K562 (cell line): ENCODE data around the gene POGLUT2. TPM values are rescaled to one million over a fixed set of nuclear protein-coding genes. Genes with fewer than 3 reads are reported as not detected.

Experiments
- EHMT2 ChIP-seq: fragments of 450-650 bp; IDR thresholded peaks from 2 replicates; pipeline ENCODE4 v1.6.1; 2018; ENCODE audit warnings: antibody characterized with exemption
- ELF2 ChIP-seq: fragments of 250-450 bp; sonication (Bioruptor Pico); IDR thresholded peaks from 2 replicates; pipeline ENCODE4 v1.5.0; 2021; ENCODE audit warnings: mild to moderate bottlenecking
- EP400 ChIP-seq: fragments of 450-650 bp; IDR thresholded peaks from 2 replicates; pipeline ENCODE4 v1.6.1; 2017; ENCODE audit warnings: antibody characterized with exemption, mild to moderate bottlenecking, moderate library complexity
- ETS2 ChIP-seq: IDR thresholded peaks from 2 replicates; pipeline ENCODE4 v1.6.1; 2016; ENCODE audit warnings: borderline replicate concordance, missing genetic modification characterization, mild to moderate bottlenecking, moderate library complexity, missing compliant biosample characterization; ENCODE audit not compliant: poor library complexity, severe bottlenecking
- FOXK2 ChIP-seq, 2 experiments: fragments of 450-650 bp; IDR thresholded peaks in 1 of 2; conservative IDR thresholded peaks in 1 of 2; 2 replicates each; pipeline ENCODE4 v1.6.1; 2016; ENCODE audit warnings: low read depth in 2 of 2, mild to moderate bottlenecking in 1 of 2
- FUS ChIP-seq: fragments of 200-400 bp; formaldehyde crosslinking; optimal IDR thresholded peaks from 2 replicates; pipeline ENCODE3; 2017; ENCODE audit warnings: low read depth, low read length
- HOMEZ ChIP-seq: fragments of 250-450 bp; sonication (Bioruptor Pico); IDR thresholded peaks from 2 replicates; pipeline ENCODE4 v1.4.0; 2020; ENCODE audit warnings: mild to moderate bottlenecking, moderate library complexity
- IFI16 ChIP-seq: fragments of 250-450 bp; sonication (Bioruptor Pico); IDR thresholded peaks from 2 replicates; pipeline ENCODE4 v2.1.2; 2022; ENCODE audit warnings: mild to moderate bottlenecking, inconsistent platforms
- MAFG ChIP-seq: fragments of 450-650 bp; conservative IDR thresholded peaks from 2 replicates; pipeline ENCODE4 v1.6.1; 2016; ENCODE audit warnings: missing genetic modification characterization, missing compliant biosample characterization
- TAF15 ChIP-seq: fragments of 200-400 bp; formaldehyde crosslinking; IDR thresholded peaks from 2 replicates; pipeline ENCODE4 v1.6.1; 2017; ENCODE audit warnings: mild to moderate bottlenecking, low read depth, low read length, moderate library complexity
- ZC3H4 ChIP-seq: sonication (generic); formaldehyde crosslinking; IDR thresholded peaks from 2 replicates; pipeline ENCODE4 v1.9.0; 2021; ENCODE audit warnings: missing genetic modification reagents, borderline replicate concordance
- ZNF124 ChIP-seq: sonication (generic); formaldehyde crosslinking; IDR thresholded peaks from 2 replicates; pipeline ENCODE4 v1.8.1; 2022; ENCODE audit warnings: missing genetic modification reagents
- ZNF431 ChIP-seq: sonication (generic); formaldehyde crosslinking; IDR thresholded peaks from 2 replicates; pipeline ENCODE4 v1.8.0; 2022; ENCODE audit warnings: mild to moderate bottlenecking, missing genetic modification reagents
- polyA plus RNA-seq, 8 experiments: library from polyadenylated mRNA; depleted of rRNA in 4 of 8; stranded (reverse) in 5 of 8; unstranded in 3 of 8; fragments of >200 nt; fragmentation: Nextera tagmentation in 2 of 8; fragmentation: Illumina TruSeq in 1 of 8; extraction: Ambion mirVana in 2 of 8; extraction: Trizol in 1 of 8; gene quantifications; 2 replicates each; pipeline versions ENCODE4 v1.2.1 to v1.2.3, GENCODE V29; 2011 to 2014; ENCODE audit warnings: inconsistent platforms in 1 of 8, missing spikeins in 1 of 8
- total RNA-seq, 7 experiments: library from RNA; depleted of rRNA in 6 of 7; stranded (reverse); fragments of >200 nt in 6 of 7; fragmentation: Illumina TruSeq in 2 of 7; extraction: Trizol in 2 of 7; gene quantifications; 2 replicates each; pipeline versions ENCODE4 v1.2.1 to v1.2.3, GENCODE V29; 2011 to 2021; ENCODE audit warnings: low replicate concordance in 1 of 7
- TF ChIP-seq, protein P1 (sequence below): fragments of 250-450 bp; sonication (Bioruptor Pico); IDR thresholded peaks from 2 replicates; pipeline ENCODE4 v1.8.0; 2021; ENCODE audit warnings: borderline replicate concordance, mild to moderate bottlenecking, moderate library complexity; ENCODE audit not compliant: poor library complexity, severe bottlenecking
- TF ChIP-seq, protein P2 (sequence below): fragments of 200-800 bp; sonication (Bioruptor generic); IDR thresholded peaks from 2 replicates; pipeline ENCODE4 v1.6.1; 2016; ENCODE audit warnings: missing genetic modification characterization, missing compliant biosample characterization
- TF ChIP-seq, protein P3 (sequence below), 2 experiments: fragments of 150-350 bp in 1 of 2; IDR thresholded peaks; 2 replicates each; pipeline ENCODE4 v1.6.1; 2012 to 2016; ENCODE audit warnings: low read depth in 2 of 2, low read length in 2 of 2, mild to moderate bottlenecking in 1 of 2, moderate library complexity in 1 of 2

The POGLUT2 gene
- total and polyA plus RNA-seq, 9 of the 15 experiments (the other 6 are each of a cell fraction or from before 2014, with no cell fraction given): 3.8 to 11.8 (median 10.8) TPM

GRCh38 chr13:102800145-102801041 is 1.6 kb upstream of the POGLUT2 start (continued):
- TF ChIP-seq HOMEZ (CRISPR knock-in tag) (no peak), TAF15 (no peak), ZC3H4 (CRISPR knock-in tag) (no peak), MAFG (tag) (no peak), ZNF431 (CRISPR knock-in tag) (peak; percentile 67; the same call in 1 of the 2 replicates), ZNF124 (CRISPR knock-in tag) (no peak), EP400 (peak; percentile 60), FOXK2 (conservative IDR thresholded peaks at IDR 0.05 in 1 of 2, IDR thresholded peaks at IDR 0.05 in 1 of 2; ENCODE audit: low read depth in 2 of 2) (no peak), ELF2 (CRISPR knock-in tag) (no peak), IFI16 (CRISPR knock-in tag) (no peak), EHMT2 (no peak), ETS2 (tag) (no peak), FUS (no peak)
- TF ChIP-seq, protein P1, sequence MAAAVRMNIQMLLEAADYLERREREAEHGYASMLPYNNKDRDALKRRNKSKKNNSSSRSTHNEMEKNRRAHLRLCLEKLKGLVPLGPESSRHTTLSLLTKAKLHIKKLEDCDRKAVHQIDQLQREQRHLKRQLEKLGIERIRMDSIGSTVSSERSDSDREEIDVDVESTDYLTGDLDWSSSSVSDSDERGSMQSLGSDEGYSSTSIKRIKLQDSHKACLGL (CRISPR knock-in tag): no peak
- TF ChIP-seq, protein P2, sequence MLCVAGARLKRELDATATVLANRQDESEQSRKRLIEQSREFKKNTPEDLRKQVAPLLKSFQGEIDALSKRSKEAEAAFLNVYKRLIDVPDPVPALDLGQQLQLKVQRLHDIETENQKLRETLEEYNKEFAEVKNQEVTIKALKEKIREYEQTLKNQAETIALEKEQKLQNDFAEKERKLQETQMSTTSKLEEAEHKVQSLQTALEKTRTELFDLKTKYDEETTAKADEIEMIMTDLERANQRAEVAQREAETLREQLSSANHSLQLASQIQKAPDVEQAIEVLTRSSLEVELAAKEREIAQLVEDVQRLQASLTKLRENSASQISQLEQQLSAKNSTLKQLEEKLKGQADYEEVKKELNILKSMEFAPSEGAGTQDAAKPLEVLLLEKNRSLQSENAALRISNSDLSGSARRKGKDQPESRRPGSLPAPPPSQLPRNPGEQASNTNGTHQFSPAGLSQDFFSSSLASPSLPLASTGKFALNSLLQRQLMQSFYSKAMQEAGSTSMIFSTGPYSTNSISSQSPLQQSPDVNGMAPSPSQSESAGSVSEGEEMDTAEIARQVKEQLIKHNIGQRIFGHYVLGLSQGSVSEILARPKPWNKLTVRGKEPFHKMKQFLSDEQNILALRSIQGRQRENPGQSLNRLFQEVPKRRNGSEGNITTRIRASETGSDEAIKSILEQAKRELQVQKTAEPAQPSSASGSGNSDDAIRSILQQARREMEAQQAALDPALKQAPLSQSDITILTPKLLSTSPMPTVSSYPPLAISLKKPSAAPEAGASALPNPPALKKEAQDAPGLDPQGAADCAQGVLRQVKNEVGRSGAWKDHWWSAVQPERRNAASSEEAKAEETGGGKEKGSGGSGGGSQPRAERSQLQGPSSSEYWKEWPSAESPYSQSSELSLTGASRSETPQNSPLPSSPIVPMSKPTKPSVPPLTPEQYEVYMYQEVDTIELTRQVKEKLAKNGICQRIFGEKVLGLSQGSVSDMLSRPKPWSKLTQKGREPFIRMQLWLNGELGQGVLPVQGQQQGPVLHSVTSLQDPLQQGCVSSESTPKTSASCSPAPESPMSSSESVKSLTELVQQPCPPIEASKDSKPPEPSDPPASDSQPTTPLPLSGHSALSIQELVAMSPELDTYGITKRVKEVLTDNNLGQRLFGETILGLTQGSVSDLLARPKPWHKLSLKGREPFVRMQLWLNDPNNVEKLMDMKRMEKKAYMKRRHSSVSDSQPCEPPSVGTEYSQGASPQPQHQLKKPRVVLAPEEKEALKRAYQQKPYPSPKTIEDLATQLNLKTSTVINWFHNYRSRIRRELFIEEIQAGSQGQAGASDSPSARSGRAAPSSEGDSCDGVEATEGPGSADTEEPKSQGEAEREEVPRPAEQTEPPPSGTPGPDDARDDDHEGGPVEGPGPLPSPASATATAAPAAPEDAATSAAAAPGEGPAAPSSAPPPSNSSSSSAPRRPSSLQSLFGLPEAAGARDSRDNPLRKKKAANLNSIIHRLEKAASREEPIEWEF (CRISPR knock-in tag): no peak
- TF ChIP-seq, protein P3, sequence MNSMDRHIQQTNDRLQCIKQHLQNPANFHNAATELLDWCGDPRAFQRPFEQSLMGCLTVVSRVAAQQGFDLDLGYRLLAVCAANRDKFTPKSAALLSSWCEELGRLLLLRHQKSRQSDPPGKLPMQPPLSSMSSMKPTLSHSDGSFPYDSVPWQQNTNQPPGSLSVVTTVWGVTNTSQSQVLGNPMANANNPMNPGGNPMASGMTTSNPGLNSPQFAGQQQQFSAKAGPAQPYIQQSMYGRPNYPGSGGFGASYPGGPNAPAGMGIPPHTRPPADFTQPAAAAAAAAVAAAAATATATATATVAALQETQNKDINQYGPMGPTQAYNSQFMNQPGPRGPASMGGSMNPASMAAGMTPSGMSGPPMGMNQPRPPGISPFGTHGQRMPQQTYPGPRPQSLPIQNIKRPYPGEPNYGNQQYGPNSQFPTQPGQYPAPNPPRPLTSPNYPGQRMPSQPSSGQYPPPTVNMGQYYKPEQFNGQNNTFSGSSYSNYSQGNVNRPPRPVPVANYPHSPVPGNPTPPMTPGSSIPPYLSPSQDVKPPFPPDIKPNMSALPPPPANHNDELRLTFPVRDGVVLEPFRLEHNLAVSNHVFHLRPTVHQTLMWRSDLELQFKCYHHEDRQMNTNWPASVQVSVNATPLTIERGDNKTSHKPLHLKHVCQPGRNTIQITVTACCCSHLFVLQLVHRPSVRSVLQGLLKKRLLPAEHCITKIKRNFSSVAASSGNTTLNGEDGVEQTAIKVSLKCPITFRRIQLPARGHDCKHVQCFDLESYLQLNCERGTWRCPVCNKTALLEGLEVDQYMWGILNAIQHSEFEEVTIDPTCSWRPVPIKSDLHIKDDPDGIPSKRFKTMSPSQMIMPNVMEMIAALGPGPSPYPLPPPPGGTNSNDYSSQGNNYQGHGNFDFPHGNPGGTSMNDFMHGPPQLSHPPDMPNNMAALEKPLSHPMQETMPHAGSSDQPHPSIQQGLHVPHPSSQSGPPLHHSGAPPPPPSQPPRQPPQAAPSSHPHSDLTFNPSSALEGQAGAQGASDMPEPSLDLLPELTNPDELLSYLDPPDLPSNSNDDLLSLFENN (IDR thresholded peaks at IDR 0.05; ENCODE audit: low read depth in 2 of 2, low read length in 2 of 2): no peak
